ENCODE data around the gene LATS2. TPM values are rescaled to one million over a fixed set of nuclear protein-coding genes. Genes with fewer than 3 reads are reported as not detected.

Gene LATS2
- total and polyA plus RNA-seq, 2 of the 8 experiments (the other 6 are each of a cell fraction or from before 2014, with no cell fraction given), result 8.3 to 26.2 TPM

DNA sequence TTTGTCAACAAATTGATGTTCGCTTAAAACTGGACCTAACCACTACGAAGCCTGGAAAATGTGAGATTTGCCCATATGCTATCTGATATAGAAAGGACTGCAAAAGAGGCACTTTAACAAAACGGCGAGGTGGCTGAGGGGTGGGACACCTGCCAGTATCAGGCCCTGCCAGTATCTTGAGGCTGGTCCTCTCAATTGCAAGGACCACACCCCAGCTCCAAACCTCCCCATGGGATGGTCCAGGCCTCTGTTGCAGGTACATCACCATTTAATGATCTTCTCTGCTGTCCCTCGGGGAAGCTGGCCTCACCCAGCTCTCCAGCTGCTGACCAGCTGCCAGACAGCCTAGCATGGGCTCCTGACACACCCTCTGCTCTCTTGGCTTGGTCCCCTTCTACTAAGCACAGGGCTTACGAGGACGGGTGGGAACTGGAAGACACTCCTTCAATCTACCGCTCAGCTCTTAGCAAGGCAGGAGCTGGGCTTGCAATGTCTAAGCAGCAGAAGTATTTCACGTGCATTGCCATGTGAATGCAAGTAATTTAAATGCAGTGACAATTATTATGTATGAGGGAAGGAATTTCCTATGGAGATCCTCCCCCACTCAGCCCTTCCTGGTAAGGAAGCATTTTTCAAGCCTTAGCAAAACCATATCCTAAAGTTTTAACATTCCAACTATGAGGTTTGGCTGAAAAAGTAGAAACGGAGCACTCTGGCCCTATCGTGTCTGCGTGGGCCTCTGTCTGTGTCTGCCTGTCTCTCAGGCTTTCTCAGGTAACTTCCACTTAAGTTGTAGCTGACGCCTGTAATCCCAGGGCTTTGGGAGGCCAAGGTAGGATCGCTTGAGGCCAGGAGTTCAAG is 63.9 kb downstream of the LATS2 start (continued):
- TF ChIP-seq CHD7 (IDR thresholded peaks at IDR 0.05; ENCODE audit: insufficient replicate concordance, low read length), result no peak
- no peak for TF ChIP-seq TCF12 (IDR thresholded peaks at IDR 0.05; ENCODE audit: low read depth, low read length)
- TF ChIP-seq GABPA (IDR thresholded peaks at IDR 0.05; ENCODE audit: borderline replicate concordance, insufficient read depth, low read length), result no peak
- TF ChIP-seq CHD1 (IDR thresholded peaks at IDR 0.05; ENCODE audit: low read depth, low read length), result no peak
- TF ChIP-seq HDAC2 (IDR thresholded peaks at IDR 0.05; ENCODE audit: borderline replicate concordance in 1 of 2, low read depth in 2 of 2, low read length in 2 of 2), result no peak
- no peak for TF ChIP-seq SIX5 (IDR thresholded peaks at IDR 0.05; ENCODE audit: low read depth, low read length)
- no peak for TF ChIP-seq POLR2A (IDR thresholded peaks at IDR 0.05; ENCODE audit: control extremely low read depth in 1 of 2, low read depth in 2 of 2, low read length in 2 of 2)
- TF ChIP-seq, protein P1, sequence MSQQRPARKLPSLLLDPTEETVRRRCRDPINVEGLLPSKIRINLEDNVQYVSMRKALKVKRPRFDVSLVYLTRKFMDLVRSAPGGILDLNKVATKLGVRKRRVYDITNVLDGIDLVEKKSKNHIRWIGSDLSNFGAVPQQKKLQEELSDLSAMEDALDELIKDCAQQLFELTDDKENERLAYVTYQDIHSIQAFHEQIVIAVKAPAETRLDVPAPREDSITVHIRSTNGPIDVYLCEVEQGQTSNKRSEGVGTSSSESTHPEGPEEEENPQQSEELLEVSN (IDR thresholded peaks at IDR 0.05), result no peak
